Measurements from ENCODE around the gene CPB2. TPM values are rescaled to one million over a fixed set of nuclear protein-coding genes. Genes with fewer than 3 reads are reported as not detected.

CPB2 gene
- total RNA-seq, 2 donors from 2014 or later, result 0.85 TPM; not detected in 1

DNA sequence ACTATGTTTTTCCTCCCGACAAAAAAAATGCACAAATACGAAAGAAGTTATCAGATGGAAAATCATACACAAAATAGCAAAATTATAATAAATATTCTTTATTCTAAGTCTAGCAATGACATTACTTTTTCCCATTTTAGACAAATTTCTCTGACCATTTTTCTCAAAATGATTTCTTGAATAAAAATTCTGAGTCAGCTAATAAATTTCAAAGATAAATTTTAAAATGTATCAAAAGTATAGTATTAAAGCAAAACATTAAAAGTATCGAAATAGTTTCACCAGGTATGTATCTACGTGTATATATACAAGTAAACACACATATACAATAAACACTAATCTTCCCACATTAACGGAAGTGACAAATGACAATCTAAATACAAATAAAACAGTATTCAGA is 61.2 kb downstream of the CPB2 start:
- H3K36me3 ChIP-seq, result no peaks in the 10 kb centered on the region
- H3K27me3 ChIP-seq (replicated peaks; ENCODE audit: insufficient read depth), result no peaks in the 10 kb centered on the region
- intact Hi-C loops (cut with DNase I), result no loop called here
- WGBS, result 91% methylated on average over 5 of the region's 5 CpGs
- H3K27ac ChIP-seq, result no peak overlapping the region
- DNase-seq (ENCODE audit: low spot score), result no peak
- H3K9me3 ChIP-seq, result no peaks in the 10 kb centered on the region
- TF ChIP-seq, protein P1, sequence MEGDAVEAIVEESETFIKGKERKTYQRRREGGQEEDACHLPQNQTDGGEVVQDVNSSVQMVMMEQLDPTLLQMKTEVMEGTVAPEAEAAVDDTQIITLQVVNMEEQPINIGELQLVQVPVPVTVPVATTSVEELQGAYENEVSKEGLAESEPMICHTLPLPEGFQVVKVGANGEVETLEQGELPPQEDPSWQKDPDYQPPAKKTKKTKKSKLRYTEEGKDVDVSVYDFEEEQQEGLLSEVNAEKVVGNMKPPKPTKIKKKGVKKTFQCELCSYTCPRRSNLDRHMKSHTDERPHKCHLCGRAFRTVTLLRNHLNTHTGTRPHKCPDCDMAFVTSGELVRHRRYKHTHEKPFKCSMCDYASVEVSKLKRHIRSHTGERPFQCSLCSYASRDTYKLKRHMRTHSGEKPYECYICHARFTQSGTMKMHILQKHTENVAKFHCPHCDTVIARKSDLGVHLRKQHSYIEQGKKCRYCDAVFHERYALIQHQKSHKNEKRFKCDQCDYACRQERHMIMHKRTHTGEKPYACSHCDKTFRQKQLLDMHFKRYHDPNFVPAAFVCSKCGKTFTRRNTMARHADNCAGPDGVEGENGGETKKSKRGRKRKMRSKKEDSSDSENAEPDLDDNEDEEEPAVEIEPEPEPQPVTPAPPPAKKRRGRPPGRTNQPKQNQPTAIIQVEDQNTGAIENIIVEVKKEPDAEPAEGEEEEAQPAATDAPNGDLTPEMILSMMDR (IDR thresholded peaks at IDR 0.05), result no peak
- TF ChIP-seq POLR2A (IDR thresholded peaks at IDR 0.05) (no peak), POLR2AphosphoS5 (IDR thresholded peaks at IDR 0.05) (no peak)
- H3K4me1 ChIP-seq (replicated peaks), result no peaks in the 10 kb centered on the region
- no peak overlapping the region for H3K4me3 ChIP-seq

DNA sequence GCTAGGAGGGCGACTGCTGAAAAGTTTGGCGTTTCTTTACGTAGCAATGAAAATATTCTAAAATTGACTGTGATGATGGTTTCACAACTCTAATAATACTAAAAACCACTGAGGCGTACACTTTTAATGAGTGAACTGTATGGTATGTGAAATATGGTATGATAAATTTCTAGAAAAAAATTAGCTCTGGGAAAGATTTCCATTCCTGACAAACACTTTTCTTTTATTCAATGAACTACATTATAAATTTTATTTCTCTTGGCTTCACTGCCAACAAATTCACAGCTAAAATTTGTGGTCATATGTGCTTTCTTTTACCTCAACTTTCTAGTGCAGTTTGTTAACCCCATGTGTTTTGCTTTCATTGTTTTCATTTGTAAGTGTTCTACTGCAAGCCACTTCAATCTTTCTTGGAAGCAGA is 63.4 kb downstream of the CPB2 start:
- intact Hi-C loops (cut with DNase I), result no loop called here
- TF ChIP-seq, protein P1 (IDR thresholded peaks at IDR 0.05), result no peak
- TF ChIP-seq POLR2A (IDR thresholded peaks at IDR 0.05), result no peak
- TF ChIP-seq POLR2AphosphoS5 (IDR thresholded peaks at IDR 0.05), result no peak

DNA sequence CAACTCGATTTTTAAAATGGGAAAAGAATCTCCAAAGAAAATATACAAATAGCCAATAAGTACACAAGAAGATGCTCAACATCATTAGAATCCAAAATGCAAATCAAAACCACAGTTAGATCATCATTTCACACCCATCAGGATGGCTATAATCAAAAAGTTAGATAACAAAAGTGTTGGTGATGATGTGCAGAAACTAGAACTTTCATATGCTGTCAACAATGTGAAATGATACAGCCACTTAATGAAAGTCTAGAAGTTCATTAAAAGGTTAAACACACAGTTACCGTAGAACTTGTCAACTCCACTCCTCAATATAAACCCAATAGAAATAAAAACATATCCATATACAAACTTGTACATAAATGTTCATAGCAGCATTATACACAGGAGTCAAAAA is 64.1 kb downstream of the CPB2 start:
- TF ChIP-seq POLR2A (IDR thresholded peaks at IDR 0.05) (no peak), POLR2AphosphoS5 (IDR thresholded peaks at IDR 0.05) (no peak)
- TF ChIP-seq, protein P1 (IDR thresholded peaks at IDR 0.05), result no peak
- H3K4me1 ChIP-seq (replicated peaks), result no peaks in the 10 kb centered on the region
- H3K4me3 ChIP-seq, result no peak overlapping the region
- intact Hi-C loops (cut with DNase I), result no loop called here
- no peaks in the 10 kb centered on the region for H3K36me3 ChIP-seq
- no peaks in the 10 kb centered on the region for H3K9me3 ChIP-seq
- DNase-seq (ENCODE audit: low spot score), result no peak
- no peak overlapping the region for H3K27ac ChIP-seq
- WGBS, result 73% methylated on average over 2 of the region's 2 CpGs
- no peaks in the 10 kb centered on the region for H3K27me3 ChIP-seq (replicated peaks; ENCODE audit: insufficient read depth)

More for the DNA sequence above, 63.4 kb downstream of the CPB2 start:
- no peak overlapping the region for H3K27ac ChIP-seq
- H3K4me1 ChIP-seq (replicated peaks), result no peaks in the 10 kb centered on the region
- 95% methylated on average over 4 of the region's 4 CpGs for WGBS
- no peak for DNase-seq (ENCODE audit: low spot score)
- H3K4me3 ChIP-seq, result no peak overlapping the region
- H3K27me3 ChIP-seq (replicated peaks; ENCODE audit: insufficient read depth), result no peaks in the 10 kb centered on the region
- H3K9me3 ChIP-seq, result no peaks in the 10 kb centered on the region
- H3K36me3 ChIP-seq, result no peaks in the 10 kb centered on the region

DNA sequence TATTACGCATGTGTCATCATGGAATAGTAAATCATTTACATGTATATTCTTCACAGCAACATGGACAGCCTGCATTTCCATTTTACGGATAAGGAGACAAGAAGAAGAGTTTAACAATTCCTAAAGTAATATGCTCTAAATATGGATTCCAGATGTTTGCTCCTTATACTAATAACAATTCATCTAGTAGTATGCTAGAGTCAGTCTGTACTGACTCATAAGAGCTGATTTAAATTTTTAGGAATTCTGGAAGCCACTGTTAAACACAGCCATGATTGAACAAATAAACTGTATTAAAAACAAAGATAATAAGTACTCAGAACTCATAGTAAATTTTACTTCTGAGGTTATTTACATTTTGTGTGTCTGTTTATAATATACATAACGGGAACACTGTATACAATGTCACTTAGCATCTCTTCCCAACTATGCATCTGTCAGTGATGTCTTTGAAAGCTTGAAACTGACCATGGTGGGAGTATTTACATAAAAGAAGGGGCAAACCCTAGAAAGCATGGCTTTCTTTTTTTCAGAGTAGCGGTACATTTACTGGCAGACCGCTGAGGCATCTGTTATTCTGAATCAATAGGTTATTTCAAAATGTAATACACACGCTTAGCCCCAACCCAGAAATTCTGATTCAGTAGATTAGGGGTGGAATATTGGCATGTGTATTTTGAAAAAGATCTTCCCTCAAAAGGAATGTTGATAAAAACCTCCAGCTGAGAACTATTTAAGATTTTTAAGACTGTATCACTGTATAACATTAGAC is 65.2 kb downstream of the CPB2 start:
- DNase-seq (ENCODE audit: low spot score), result no peak
- Histone ChIP-seq H3K4me1 (replicated peaks) (no peaks in the 10 kb centered on the region), H3K4me3 (no peak overlapping the region), H3K36me3 (no peaks in the 10 kb centered on the region), H3K27ac (no peak overlapping the region), H3K27me3 (replicated peaks; ENCODE audit: insufficient read depth) (no peaks in the 10 kb centered on the region), H3K9me3 (no peaks in the 10 kb centered on the region)
- TF ChIP-seq, protein P1 (IDR thresholded peaks at IDR 0.05), result no peak
- TF ChIP-seq POLR2AphosphoS5 (IDR thresholded peaks at IDR 0.05), result no peak
- TF ChIP-seq POLR2A (IDR thresholded peaks at IDR 0.05), result no peak
- intact Hi-C loops (cut with DNase I), result no loop called here
- WGBS, result 94% methylated on average over 6 of the region's 6 CpGs

DNA sequence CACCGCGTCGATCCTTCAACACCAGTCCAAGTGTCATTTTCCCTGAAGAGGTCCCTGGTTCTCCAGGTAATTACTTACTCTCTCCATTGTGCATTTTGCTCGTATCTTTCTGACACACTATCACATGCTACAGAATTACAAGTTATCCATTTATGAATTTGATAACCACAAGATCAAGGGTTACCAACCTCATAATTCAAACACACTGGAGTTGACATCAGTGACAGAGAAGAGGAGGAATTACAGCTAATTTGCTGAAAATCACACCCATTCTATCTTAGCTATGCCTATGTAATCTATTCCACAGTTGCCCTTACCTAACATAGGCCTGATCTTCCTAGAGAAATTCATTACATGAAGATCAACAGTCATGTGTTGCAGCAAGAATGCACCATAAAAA is 66.5 kb downstream of the CPB2 start:
- no peaks in the 10 kb centered on the region for H3K9me3 ChIP-seq
- intact Hi-C loops (cut with DNase I), result no loop called here
- WGBS, result 94% methylated on average over 4 of the region's 4 CpGs
- no peaks in the 10 kb centered on the region for H3K4me1 ChIP-seq (replicated peaks)
- no peak overlapping the region for H3K27ac ChIP-seq
- TF ChIP-seq POLR2AphosphoS5 (IDR thresholded peaks at IDR 0.05) (no peak), POLR2A (IDR thresholded peaks at IDR 0.05) (no peak)
- TF ChIP-seq, protein P1 (IDR thresholded peaks at IDR 0.05), result no peak
- no peak overlapping the region for H3K4me3 ChIP-seq
- no peaks in the 10 kb centered on the region for H3K36me3 ChIP-seq
- DNase-seq (ENCODE audit: low spot score), result no peak
- no peaks in the 10 kb centered on the region for H3K27me3 ChIP-seq (replicated peaks; ENCODE audit: insufficient read depth)

All from prostate gland (tissue), 2 donors.